ENCODE measurements around the gene ERF.

GRCh38 chr19:42252365-42253244 is 2.3 kb downstream of the ERF start:
- no peak for TF ChIP-seq POLR2AphosphoS5 (IDR thresholded peaks at IDR 0.05; ENCODE audit: low read depth, low read length)
- no peak for TF ChIP-seq TEAD4 (IDR thresholded peaks at IDR 0.05; ENCODE audit: low read depth, low read length)
- TF ChIP-seq, protein P1, sequence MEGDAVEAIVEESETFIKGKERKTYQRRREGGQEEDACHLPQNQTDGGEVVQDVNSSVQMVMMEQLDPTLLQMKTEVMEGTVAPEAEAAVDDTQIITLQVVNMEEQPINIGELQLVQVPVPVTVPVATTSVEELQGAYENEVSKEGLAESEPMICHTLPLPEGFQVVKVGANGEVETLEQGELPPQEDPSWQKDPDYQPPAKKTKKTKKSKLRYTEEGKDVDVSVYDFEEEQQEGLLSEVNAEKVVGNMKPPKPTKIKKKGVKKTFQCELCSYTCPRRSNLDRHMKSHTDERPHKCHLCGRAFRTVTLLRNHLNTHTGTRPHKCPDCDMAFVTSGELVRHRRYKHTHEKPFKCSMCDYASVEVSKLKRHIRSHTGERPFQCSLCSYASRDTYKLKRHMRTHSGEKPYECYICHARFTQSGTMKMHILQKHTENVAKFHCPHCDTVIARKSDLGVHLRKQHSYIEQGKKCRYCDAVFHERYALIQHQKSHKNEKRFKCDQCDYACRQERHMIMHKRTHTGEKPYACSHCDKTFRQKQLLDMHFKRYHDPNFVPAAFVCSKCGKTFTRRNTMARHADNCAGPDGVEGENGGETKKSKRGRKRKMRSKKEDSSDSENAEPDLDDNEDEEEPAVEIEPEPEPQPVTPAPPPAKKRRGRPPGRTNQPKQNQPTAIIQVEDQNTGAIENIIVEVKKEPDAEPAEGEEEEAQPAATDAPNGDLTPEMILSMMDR (IDR thresholded peaks at IDR 0.05; ENCODE audit: control extremely low read depth in 1 of 3, insufficient read depth in 1 of 3, low read depth in 1 of 3, low read length in 3 of 3), result no peak
- no peak for TF ChIP-seq EZH2 (IDR thresholded peaks at IDR 0.05; ENCODE audit: low read depth, low read length, severe bottlenecking)
- no peak for TF ChIP-seq SP2 (IDR thresholded peaks at IDR 0.05; ENCODE audit: low read length)
- TF ChIP-seq GABPA (IDR thresholded peaks at IDR 0.05; ENCODE audit: borderline replicate concordance, insufficient read depth, low read length), result no peak
- no peak for TF ChIP-seq POLR2A (IDR thresholded peaks at IDR 0.05; ENCODE audit: control extremely low read depth in 1 of 2, low read depth in 2 of 2, low read length in 2 of 2)
- no peak for TF ChIP-seq SP1 (IDR thresholded peaks at IDR 0.05; ENCODE audit: low read depth, low read length)
- no peak for TF ChIP-seq ZNF274 (IDR thresholded peaks at IDR 0.05; ENCODE audit: borderline replicate concordance, extremely low read depth, low read length)
- no peak for TF ChIP-seq EP300 (IDR thresholded peaks at IDR 0.05; ENCODE audit: borderline replicate concordance in 1 of 2, low read depth in 2 of 2, low read length in 2 of 2)
